GM19025 (cell line): ENCODE data around the gene VRK1.
A peak's percentile ranks its signal among the peaks of the same experiment; 100 is the strongest.
"Not testable (repeated sequence)": the region's sequence is repeated elsewhere in the genome, so short reads cannot be mapped to it uniquely, and the experiment has no call there.

Experiments used
- ATAC-seq: cut with Tn5 transposase; IDR thresholded peaks from one replicate; pipeline ENCODE4 v1.9.1; 2021; ENCODE audit warnings: mild to moderate bottlenecking, low read depth, moderate library complexity; ENCODE audit not compliant: unreplicated experiment

VRK1 gene

DNA sequence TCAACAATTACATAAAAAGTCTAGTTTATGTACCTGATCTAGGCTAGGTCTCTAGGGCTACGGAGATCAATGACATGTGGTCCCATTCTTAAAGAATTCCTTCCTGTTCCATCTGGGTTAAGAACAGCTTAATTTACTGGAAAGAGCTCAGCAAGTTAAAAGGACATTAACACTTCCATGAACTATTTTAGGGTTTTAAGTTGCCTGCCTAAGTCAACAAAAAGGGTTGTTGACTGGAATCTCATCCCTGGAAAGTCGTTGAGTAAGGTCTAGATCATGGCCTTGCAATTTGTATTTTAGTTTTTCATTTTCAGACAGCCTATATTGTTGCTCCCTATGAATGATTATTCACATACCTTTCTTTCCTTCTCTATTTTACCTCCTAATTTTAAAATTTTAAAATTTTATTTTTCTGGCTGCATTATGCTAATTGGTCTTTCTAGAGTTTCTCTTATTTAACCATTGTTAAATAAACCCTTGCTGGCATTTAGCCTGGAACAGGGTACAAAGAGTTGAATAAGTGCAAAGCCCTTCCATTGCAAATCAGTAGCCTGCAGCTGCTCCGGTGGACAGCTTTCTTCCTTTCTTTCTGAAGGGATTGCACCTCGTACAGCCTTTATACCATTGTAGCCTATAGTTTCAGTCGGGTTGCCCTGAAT is 66.3 kb downstream of the VRK1 start:
- ATAC-seq, result no peak

GRCh38 chr14:96863986-96864330 is 66.8 kb downstream of the VRK1 start:
- ATAC-seq, result no peak

DNA sequence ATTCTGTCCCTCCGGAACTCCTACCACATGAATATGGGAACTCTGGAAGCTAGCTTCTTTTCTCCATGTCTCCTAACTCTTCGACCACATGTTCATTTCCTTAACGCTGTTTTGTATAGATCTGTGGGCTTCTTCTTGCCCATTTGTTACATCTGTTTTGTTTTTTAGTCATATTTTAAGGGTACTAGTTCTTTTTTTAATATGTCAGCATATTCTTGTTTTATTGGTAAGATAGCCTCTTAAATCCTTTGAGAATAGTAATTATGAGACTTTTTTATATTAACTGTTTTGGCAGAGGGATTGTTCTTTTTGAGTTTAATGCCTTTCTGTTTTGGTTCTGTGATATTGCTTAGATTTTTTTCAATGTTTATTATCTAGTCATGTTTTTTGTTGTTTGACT is 70.5 kb downstream of the VRK1 start:
- ATAC-seq, result no peak

DNA sequence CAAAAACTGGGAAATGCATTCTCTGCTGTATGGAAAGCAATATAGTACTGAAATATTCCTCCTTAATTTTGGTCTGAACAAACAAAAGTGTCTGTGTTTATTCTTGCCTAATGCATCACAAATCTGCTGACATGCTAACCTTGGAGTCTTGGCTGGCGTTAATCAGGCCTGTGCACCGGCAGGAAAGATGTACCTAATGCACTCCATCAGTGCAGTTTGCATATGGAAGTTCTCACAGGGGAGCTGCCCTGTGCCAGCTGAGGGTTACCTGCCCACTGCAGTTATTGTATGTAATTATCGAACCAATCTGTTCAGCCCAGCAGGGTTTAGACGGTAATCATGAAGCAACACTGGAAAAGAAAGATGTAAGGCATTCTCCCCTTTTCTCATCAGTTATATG is 76.9 kb downstream of the VRK1 start:
- no peak for ATAC-seq

GRCh38 chr14:96876747-96877146 is 79.6 kb downstream of the VRK1 start:
- ATAC-seq, result no peak

DNA sequence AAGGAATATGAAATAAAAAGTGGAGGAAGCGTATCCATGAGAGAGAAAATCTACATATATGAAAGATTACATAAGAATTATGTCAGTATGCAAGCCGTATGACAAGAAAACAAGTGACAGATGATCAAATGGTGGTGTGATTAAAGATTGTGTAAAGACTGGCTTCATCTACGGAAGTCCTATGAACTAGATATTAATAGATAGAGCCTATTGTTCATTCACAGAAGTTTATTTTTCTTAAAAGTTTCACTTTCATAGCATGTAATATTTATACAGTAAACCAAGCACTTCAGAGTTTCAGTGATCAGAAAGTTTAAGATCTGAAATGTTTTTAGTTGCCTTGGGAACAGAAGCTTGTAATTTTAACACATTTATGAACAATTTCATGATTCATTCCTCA is 84.5 kb downstream of the VRK1 start:
- ATAC-seq, result peak; percentile 74

DNA sequence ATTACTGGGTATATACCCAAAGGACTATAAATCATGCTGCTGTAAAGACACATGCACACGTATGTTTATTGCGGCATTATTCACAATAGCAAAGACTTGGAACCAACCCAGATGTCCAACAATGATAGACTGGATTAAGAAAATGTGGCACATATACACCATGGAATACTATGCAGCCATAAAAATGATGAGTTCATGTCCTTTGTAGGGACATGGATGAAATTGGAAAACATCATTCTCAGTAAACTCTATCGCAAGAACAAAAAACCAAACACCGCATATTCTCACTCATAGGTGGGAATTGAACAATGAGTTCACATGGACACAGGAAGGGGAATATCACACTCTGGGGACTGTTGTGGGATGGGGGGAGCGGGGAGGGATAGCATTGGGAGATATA is 86.8 kb downstream of the VRK1 start:
- not testable (repeated sequence) for ATAC-seq

GRCh38 chr14:96888158-96888557 is 91.0 kb downstream of the VRK1 start:
- peak; percentile 61 for ATAC-seq

DNA sequence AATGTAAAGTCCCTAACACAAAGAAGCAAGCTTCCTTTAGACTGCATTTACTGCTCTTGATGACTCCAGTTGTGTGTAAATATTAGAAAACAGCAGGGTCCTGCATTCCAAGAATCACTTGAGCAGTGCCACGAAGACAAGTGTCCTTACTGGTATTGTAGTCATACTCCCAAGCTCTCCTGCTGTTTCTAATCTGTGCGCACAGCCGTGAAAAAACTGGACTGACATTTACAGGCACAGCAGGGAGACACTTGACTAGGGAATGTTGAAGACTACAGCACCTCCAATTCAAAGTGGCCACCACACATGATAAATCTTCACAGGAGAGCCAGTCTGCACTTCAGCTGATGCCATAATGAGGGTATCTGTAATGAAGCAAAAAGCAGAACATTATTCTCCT is 91.4 kb downstream of the VRK1 start:
- no peak for ATAC-seq

- no peak for ATAC-seq
Measured at GRCh38 chr14:96889091-96889490, 91.9 kb downstream of the VRK1 start.

GRCh38 chr14:96893966-96894622 is 96.9 kb downstream of the VRK1 start:
- ATAC-seq, result no peak

- ATAC-seq, result no peak
Measured at GRCh38 chr14:96894966-96895365, 97.8 kb downstream of the VRK1 start.

- ATAC-seq, result peak; percentile 82
Measured at GRCh38 chr14:96895658-96896271, 98.6 kb downstream of the VRK1 start.

DNA sequence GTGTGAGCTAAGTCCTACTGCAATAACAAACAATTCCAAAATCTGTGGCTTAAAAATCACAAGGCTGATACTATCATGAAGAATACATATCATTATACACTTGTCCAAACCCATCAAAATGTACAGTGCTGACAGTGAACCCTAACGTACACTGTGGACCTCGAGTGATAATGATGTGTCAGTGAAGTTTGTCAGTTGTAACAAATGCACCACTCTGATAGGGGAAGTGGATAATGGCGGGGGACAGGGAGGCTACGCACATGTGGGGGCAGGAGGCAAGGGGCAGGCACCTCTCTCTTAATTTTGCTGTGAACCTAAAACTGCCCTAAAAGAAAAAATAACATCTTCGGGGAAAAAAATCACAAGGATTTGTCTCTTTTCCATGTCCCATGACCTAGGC is 100.0 kb downstream of the VRK1 start:
- ATAC-seq, result no peak

DNA sequence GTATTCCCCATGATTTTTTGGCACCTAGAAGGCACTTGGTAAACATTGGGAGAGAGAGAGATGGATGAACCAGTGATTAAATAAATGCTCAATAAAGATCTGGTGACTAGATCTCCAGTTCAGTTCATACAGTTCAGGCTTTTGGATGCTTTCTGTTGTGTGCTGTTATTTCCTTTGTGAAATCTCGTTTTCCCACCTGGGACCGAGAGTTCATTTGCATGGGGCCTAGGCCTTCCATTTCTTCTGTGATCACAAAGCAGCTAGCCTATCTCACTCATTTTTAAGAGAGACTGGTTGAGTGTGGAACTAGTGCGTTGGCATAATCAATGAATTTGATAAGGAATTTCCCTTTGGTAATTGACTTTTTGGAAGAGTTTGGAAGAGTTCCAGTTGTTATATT is 104.0 kb downstream of the VRK1 start:
- peak; percentile 76 for ATAC-seq

GRCh38 chr14:96902004-96902403 is 104.8 kb downstream of the VRK1 start:
- ATAC-seq, result no peak

DNA sequence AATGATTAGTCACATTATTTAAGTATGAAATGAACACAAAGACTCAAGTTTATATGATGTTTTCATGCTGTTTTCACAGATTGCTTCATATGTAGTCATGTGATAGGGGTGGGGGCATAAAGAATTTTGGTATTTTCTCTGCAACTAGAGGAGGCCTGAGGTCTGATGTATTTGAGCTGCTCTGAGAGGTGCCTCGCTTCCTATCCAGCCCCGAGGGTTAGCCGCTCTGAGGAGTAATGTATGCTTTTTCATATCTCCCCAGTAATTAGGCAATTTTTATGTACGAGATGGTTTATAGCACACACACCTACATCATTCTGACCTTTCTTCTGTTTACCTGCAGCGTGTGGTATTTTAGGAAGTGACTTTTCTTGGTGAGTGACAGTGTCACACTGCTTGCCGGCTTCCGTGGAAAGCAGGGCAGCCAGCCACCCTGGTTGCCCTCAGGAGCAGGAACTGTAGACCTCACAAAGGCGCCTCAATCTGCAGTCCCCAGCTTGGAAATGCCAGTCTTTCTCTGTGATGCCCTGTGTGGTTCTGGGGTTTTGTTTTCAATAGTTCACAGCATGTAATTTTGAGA is 106.4 kb downstream of the VRK1 start:
- no peak for ATAC-seq

GRCh38 chr14:96904201-96904600 is 107.0 kb downstream of the VRK1 start:
- no peak for ATAC-seq

- ATAC-seq, result no peak
Measured at GRCh38 chr14:96905065-96905464, 107.9 kb downstream of the VRK1 start.

- ATAC-seq, result no peak
Measured at GRCh38 chr14:96905825-96906224, 108.6 kb downstream of the VRK1 start.

DNA sequence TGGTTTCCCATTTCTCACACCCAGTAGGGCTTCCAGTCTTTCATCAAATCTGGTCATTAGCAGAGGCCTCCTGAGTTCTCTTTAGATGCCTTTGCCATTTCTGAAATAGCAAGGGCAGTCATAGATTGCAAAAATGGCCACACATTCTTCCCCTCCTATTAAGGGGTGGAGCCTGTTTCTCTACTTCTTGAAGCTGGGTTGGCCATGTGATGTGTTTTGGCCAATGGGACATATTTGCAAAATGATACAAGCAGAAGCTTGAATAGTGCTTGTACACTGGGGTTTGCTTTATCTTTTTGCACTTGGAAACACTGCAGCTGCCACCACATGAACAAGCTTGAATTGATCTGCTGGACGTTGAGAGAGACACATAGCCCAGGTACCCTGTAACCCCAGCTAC is 109.3 kb downstream of the VRK1 start:
- no peak for ATAC-seq

DNA sequence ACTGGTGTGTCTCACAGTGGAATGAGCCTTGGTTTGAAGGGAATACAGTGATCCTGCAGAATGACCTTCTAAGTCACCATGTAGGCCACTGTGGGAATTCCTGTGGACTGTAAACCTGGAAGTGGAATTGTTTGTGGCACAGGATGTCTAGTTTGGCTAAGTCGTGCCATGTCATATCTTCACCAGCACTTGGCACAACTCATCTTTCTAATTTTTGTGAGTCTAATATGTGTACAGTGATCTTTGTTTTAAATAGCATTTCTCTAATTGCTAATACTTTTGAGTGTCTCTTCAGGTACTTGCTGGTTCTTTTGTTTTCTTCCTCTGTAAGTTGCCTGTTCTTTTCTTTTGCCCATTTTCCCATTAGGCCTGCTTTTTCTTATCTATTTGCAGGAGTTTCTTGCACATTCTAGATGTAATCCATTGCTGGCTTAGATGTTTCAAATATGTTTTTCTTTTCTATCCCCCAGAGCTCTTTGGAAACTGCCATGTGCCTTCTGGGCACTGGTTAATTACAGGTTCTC is 112.7 kb downstream of the VRK1 start:
- ATAC-seq, result no peak
